Keratinocyte (primary cell): Measurements from ENCODE around the gene ADRB2.

Experiments used
- EZH2 ChIP-seq: IDR thresholded peaks from one replicate; pipeline ENCODE4 v1.6.1; 2012; ENCODE audit warnings: inconsistent platforms, mild to moderate bottlenecking, low read length, moderate library complexity
- TF ChIP-seq, protein P1 (sequence below), 3 experiments: IDR thresholded peaks in 1 of 3; conservative IDR thresholded peaks in 1 of 3; optimal IDR thresholded peaks in 1 of 3; 2 replicates in 2 of 3; 3 replicates in 1 of 3; pipeline versions ENCODE3 to v1.5.1; 2011; ENCODE audit warnings: low read length in 3 of 3, mild to moderate bottlenecking in 3 of 3, moderate library complexity in 2 of 3, control low read depth in 1 of 3, inconsistent platforms in 1 of 3; ENCODE audit not compliant: insufficient read depth in 2 of 3; ENCODE audit errors: extremely low read depth in 1 of 3

DNA sequence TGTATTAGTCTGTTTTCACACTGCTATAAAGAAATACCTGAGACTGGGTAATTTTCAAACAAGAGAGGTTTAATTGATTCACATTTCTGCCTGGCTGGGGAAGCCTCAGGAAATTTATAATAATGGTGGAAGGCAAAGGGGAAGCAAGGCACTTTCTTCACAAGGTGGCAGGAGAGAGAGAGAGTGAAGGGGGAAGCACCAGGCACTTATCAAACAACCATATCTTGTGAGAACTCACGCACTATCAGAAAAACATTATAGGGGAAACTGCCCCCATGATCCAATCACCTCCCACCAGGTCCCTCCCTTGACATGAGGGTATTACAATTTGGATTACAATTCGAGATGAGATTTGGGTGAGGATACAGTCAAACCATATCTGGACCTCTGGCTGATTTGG is 34.7 kb downstream of the ADRB2 start:
- TF ChIP-seq, protein P1, sequence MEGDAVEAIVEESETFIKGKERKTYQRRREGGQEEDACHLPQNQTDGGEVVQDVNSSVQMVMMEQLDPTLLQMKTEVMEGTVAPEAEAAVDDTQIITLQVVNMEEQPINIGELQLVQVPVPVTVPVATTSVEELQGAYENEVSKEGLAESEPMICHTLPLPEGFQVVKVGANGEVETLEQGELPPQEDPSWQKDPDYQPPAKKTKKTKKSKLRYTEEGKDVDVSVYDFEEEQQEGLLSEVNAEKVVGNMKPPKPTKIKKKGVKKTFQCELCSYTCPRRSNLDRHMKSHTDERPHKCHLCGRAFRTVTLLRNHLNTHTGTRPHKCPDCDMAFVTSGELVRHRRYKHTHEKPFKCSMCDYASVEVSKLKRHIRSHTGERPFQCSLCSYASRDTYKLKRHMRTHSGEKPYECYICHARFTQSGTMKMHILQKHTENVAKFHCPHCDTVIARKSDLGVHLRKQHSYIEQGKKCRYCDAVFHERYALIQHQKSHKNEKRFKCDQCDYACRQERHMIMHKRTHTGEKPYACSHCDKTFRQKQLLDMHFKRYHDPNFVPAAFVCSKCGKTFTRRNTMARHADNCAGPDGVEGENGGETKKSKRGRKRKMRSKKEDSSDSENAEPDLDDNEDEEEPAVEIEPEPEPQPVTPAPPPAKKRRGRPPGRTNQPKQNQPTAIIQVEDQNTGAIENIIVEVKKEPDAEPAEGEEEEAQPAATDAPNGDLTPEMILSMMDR (optimal IDR thresholded peaks at IDR 0.05 in 1 of 3, IDR thresholded peaks at IDR 0.05 in 1 of 3, conservative IDR thresholded peaks at IDR 0.05 in 1 of 3; ENCODE audit: extremely low read depth in 1 of 3, insufficient read depth in 2 of 3, low read length in 3 of 3) = no peak
- no peak for TF ChIP-seq EZH2
